ENCODE measurements around the gene VIM.

Gene VIM

DNA sequence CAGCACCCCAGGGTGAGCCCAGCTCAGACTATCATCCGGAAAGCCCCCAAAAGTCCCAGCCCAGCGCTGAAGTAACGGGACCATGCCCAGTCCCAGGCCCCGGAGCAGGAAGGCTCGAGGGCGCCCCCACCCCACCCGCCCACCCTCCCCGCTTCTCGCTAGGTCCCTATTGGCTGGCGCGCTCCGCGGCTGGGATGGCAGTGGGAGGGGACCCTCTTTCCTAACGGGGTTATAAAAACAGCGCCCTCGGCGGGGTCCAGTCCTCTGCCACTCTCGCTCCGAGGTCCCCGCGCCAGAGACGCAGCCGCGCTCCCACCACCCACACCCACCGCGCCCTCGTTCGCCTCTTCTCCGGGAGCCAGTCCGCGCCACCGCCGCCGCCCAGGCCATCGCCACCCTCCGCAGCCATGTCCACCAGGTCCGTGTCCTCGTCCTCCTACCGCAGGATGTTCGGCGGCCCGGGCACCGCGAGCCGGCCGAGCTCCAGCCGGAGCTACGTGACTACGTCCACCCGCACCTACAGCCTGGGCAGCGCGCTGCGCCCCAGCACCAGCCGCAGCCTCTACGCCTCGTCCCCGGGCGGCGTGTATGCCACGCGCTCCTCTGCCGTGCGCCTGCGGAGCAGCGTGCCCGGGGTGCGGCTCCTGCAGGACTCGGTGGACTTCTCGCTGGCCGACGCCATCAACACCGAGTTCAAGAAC, 1.1 kb downstream of the VIM start:
- peak overlapping the region; percentile 98 for H3K4me3 ChIP-seq (ENCODE audit: low read depth, low read length)
- TF ChIP-seq, protein P1, sequence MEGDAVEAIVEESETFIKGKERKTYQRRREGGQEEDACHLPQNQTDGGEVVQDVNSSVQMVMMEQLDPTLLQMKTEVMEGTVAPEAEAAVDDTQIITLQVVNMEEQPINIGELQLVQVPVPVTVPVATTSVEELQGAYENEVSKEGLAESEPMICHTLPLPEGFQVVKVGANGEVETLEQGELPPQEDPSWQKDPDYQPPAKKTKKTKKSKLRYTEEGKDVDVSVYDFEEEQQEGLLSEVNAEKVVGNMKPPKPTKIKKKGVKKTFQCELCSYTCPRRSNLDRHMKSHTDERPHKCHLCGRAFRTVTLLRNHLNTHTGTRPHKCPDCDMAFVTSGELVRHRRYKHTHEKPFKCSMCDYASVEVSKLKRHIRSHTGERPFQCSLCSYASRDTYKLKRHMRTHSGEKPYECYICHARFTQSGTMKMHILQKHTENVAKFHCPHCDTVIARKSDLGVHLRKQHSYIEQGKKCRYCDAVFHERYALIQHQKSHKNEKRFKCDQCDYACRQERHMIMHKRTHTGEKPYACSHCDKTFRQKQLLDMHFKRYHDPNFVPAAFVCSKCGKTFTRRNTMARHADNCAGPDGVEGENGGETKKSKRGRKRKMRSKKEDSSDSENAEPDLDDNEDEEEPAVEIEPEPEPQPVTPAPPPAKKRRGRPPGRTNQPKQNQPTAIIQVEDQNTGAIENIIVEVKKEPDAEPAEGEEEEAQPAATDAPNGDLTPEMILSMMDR (conservative IDR thresholded peaks at IDR 0.05; ENCODE audit: low read depth, low read length): no peak
- peak; percentile 91 for DNase-seq (ENCODE audit: low read depth)

DNA sequence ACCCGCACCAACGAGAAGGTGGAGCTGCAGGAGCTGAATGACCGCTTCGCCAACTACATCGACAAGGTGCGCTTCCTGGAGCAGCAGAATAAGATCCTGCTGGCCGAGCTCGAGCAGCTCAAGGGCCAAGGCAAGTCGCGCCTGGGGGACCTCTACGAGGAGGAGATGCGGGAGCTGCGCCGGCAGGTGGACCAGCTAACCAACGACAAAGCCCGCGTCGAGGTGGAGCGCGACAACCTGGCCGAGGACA, 1.6 kb downstream of the VIM start:
- peak overlapping the region; percentile 98 for H3K4me3 ChIP-seq (ENCODE audit: low read depth, low read length)
- TF ChIP-seq, protein P1 (conservative IDR thresholded peaks at IDR 0.05; ENCODE audit: low read depth, low read length): no peak
- no peak for DNase-seq (ENCODE audit: low read depth)

DNA sequence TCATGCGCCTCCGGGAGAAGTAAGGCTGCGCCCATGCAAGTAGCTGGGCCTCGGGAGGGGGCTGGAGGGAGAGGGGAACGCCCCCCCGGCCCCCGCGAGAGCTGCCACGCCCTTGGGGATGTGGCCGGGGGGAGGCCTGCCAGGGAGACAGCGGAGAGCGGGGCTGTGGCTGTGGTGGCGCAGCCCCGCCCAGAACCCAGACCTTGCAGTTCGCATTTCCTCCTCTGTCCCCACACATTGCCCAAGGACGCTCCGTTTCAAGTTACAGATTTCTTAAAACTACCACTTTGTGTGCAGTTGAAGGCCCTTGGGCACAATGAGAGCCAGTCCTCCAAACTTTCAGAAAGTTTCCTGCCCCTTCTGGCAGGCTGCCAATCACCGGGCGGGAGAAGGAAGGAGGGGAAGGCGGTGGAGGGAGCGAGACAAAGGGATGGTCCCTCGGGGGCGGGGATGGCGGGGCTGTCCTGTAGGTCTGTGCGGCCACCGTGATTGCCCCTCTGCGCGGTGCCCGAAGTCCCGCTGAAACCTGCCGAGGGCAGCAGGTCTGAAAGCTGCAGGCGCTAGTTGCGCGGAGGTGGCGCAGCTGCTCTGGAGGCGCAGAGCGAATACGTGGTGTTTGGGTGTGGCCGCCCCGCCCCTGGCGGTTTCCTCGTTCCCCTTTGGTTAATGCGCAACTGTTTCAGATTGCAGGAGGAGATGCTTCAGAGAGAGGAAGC, 2.1 kb downstream of the VIM start:
- peak overlapping the region; percentile 98 for H3K4me3 ChIP-seq (ENCODE audit: low read depth, low read length)
- peak; percentile 86 for DNase-seq (ENCODE audit: low read depth)
- TF ChIP-seq, protein P1 (conservative IDR thresholded peaks at IDR 0.05; ENCODE audit: low read depth, low read length): no peak

DNA sequence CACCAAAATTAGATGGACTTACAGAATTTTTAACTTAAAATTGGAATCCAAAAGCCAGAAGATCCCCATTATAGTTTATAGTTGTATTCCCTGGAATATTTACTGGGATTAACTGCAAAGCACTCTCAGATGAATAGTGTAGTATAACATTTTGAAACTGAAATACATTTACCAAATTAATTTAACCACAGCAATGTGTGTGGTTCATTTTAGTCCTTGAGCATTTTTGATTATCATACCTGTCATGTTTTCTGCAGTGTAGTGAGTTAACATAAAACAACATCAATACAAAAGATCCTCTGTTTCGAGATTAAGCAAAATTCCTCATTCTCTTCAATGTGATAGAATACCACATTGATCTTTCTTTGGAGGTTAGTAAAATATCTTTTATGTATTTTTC, 3.7 kb downstream of the VIM start:
- TF ChIP-seq, protein P1 (conservative IDR thresholded peaks at IDR 0.05; ENCODE audit: low read depth, low read length): no peak
- DNase-seq (ENCODE audit: low read depth): no peak
- H3K4me3 ChIP-seq (ENCODE audit: low read depth, low read length): peak overlapping the region; percentile 98

DNA sequence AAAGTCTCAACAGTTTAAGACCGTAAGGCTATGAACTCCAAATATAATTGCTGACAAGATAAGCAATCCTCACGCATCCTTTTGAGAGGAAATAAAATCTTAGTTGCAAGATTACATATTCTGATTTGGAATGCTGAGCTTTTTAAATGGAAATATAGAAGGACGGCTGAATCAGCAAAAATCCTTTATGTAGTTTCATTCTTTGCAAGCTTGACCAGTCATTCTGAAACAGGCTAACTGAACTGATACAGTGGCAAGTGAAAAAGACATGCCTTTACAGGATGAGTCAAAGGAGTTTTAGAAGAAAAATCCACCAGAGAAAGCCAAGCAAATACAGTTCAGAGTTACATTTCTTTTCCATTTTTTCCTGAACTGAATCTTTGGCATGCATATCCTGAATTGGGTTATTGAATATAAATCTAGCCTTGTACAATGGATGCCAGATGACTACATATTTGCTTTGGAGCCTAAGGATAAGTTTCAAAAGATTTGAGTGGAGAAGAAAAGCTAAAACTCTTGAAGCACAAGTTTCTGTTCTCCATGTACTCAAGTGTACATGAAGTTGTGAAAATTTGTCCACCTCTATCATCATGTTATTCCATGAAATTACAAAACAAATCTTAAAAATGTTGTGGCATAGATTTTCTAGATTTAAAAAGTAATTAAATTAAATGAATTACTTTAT, 4.4 kb downstream of the VIM start:
- peak overlapping the region; percentile 98 for H3K4me3 ChIP-seq (ENCODE audit: low read depth, low read length)
- TF ChIP-seq, protein P1 (conservative IDR thresholded peaks at IDR 0.05; ENCODE audit: low read depth, low read length): no peak
- DNase-seq (ENCODE audit: low read depth): peak; percentile 53

DNA sequence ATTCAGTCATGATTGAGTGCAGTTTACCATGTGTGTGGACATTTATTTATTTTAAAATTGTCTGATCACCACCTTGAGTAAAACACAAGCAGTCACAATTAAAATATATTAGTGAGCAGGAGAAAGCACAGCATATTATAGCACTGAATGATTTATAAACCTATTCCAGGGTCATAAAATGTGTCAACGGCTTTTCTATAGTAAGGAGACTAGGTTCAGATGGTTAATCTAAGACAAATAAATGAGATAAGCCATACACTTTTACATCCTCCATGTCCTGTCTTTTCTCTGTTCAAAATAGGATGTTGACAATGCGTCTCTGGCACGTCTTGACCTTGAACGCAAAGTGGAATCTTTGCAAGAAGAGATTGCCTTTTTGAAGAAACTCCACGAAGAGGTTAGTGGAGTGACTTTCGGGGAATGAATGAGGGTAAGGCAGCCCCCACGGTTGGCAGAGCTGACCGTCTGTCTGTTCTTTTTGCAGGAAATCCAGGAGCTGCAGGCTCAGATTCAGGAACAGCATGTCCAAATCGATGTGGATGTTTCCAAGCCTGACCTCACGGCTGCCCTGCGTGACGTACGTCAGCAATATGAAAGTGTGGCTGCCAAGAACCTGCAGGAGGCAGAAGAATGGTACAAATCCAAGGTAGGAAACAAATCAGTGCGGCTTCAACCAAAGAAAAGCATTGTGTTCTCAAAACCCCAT, 5.4 kb downstream of the VIM start:
- TF ChIP-seq, protein P1 (conservative IDR thresholded peaks at IDR 0.05; ENCODE audit: low read depth, low read length): peak; percentile 19
- DNase-seq (ENCODE audit: low read depth): peak; percentile 75
- peak overlapping the region; percentile 31 for H3K4me3 ChIP-seq (ENCODE audit: low read depth, low read length)

All from choroid plexus epithelial cell (primary cell).